Femur (tissue), 1 donor: Measurements from ENCODE around the gene SKIC3.

ENCODE experiments used
- DNase-seq: peaks from one replicate; pipeline ENCODE4 v3.0.0-alpha.2; 2017

Gene SKIC3

GRCh38 chr5:95530416-95530815 is 24.4 kb downstream of the SKIC3 start:
- DNase-seq: no peak

DNA sequence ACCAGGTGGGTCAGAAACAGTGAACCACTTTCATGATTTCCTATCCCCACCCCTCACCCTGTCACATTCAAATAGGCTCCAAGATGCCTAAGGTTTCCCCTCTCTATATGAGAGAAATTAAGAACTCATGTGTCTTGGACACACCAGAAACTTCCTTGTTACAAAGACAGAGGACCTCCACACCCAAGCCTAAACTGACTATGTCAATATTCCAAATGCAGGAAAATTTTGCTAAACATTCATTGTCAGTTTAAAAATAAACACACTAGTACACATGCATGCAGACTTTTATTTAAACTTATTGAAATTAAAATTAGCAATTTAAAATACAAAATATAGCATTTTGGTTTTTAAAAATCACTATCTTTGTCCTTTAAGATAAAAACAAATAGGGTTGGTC is 26.2 kb downstream of the SKIC3 start:
- no peak for DNase-seq

GRCh38 chr5:95526871-95527270 is 27.9 kb downstream of the SKIC3 start:
- DNase-seq: no peak

- no peak for DNase-seq
Observed at GRCh38 chr5:95524423-95524822, 30.4 kb downstream of the SKIC3 start.

DNA sequence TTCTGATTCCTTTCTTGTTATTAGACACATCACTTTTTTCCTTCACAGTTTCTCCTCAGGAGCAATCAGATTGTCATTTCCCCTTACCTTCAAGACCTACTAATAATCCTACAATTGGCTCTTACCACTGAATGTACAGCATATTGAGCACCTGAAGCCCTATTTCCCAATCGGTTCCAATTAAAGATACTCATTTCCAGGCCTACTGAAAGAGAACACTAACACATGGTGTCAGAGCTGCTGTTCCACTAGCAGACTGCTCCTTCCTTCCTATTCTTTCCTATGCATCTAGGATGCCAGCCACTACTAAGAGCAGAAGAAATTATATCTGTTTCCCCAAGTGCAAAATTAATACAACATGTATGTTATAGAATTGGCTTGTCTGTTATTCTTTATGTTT is 34.6 kb downstream of the SKIC3 start:
- DNase-seq: no peak

DNA sequence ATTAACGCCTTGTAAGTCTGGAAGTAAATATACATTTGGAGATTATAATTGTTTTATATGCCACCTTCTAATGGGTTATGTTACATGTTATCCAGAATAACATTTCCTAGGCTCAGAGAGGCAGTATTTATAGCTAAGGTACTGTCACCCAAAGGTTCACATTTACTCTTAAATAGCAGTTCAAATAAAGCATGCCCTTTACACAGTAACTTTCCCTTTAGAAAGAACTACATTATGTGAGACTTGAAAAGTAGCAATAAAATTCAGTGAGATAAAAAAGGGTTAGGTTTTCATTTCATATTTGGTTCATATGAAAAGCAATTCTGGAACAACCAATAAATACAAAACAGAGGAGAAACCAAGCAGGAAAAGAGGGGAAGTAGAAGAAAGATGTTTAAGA is 35.1 kb downstream of the SKIC3 start:
- no peak for DNase-seq

DNA sequence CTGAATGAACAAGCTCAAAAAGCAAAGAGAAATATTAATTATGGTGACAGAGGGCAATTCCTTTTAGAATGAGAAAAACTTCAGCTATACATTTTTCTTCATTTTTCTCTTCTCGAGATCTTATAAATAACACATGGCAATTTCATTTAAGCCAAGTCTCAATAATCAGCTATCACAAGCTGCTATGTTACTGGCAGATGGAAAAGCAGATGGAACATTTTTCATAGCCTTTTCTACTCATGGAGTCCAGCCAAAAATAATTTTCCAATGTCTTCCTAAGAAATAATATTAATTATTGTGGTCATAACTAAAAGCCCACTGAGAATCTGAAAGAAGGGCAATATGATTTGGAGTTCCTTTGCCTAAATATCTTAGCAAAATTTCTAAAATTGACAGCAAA is 35.6 kb downstream of the SKIC3 start:
- DNase-seq: no peak

GRCh38 chr5:95518417-95518816 is 36.4 kb downstream of the SKIC3 start:
- no peak for DNase-seq

- DNase-seq: no peak
Observed at GRCh38 chr5:95511606-95512005, 43.2 kb downstream of the SKIC3 start.

GRCh38 chr5:95508550-95508949 is 46.2 kb downstream of the SKIC3 start:
- DNase-seq: no peak
